Hepatocyte (in vitro differentiated cells): ENCODE measurements around the gene NPHP1.
"Not testable (repeated sequence)": the region's sequence is repeated elsewhere in the genome, so short reads cannot be mapped to it uniquely, and the experiment has no call there.

Experiments
- CTCF ChIP-seq: fragments of 200-600 bp; sonication (generic); IDR thresholded peaks from 2 replicates; pipeline ENCODE4 v1.5.1; 2016; ENCODE audit warnings: antibody characterized with exemption, mild to moderate bottlenecking; ENCODE audit not compliant: poor library complexity
- EZH2 ChIP-seq: fragments of 200-600 bp; sonication (generic); IDR thresholded peaks from 2 replicates; pipeline ENCODE4 v1.6.1; 2016; ENCODE audit warnings: antibody characterized with exemption, mild to moderate bottlenecking, borderline replicate concordance
- EZH2phosphoT487 ChIP-seq: fragments of 200-600 bp; sonication (generic); IDR thresholded peaks from one replicate; pipeline ENCODE4 v1.6.1; 2018; ENCODE audit warnings: antibody characterized with exemption, mild to moderate bottlenecking, low read depth, moderate library complexity; ENCODE audit not compliant: unreplicated experiment, severe bottlenecking

DNA sequence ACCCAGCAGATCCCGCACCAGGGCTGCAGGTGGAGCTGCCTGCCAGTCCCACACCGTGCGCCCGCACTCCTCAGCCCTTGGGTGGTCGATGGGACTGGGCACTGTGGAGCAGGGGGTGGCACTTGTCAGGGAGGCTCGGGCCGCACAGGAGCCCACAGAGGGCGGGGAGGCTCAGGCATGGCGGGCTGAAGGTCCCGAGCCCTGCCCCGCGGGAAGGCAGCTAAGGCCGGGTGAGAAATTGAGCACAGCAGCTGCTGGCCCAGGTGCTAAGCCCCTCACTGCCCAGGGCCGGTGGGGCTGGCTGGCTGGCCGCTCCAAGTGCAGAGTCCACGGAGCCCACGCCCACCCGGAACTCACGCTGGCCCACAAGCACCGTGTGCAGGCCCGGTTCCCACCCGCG, 14.6 kb downstream of the NPHP1 start:
- TF ChIP-seq CTCF, EZH2, EZH2phosphoT487: not testable (repeated sequence)
